Measurements from ENCODE around the gene HYAL1.
"Not testable (repeated sequence)": the region's sequence is repeated elsewhere in the genome, so short reads cannot be mapped to it uniquely, and the experiment has no call there.

The HYAL1 gene

GRCh38 chr3:50294089-50294488 is 9.3 kb downstream of the HYAL1 start:
- DNase-seq (ENCODE audit: low read depth in 2 of 2): no peak

GRCh38 chr3:50293079-50293801 is 10.1 kb downstream of the HYAL1 start:
- DNase-seq (ENCODE audit: low read depth in 2 of 2): no peak

GRCh38 chr3:50292159-50293078 is 11.0 kb downstream of the HYAL1 start, which contains the start of gene IFRD2:
TSS of gene IFRD2 (minus strand) at chr3:50292429. CDS start at chr3:50292274, 155 bp downstream.
- DNase-seq (ENCODE audit: low read depth in 2 of 2): peak; percentile 92

GRCh38 chr3:50290161-50290641 is 13.2 kb downstream of the HYAL1 start:
- no peak for DNase-seq (ENCODE audit: low read depth in 2 of 2)

- DNase-seq (ENCODE audit: low read depth in 2 of 2): no peak
Measured at GRCh38 chr3:50289130-50289529, 14.2 kb downstream of the HYAL1 start.

- no peak for DNase-seq (ENCODE audit: low read depth in 2 of 2)
Measured at GRCh38 chr3:50288387-50289007, 14.9 kb downstream of the HYAL1 start.

- DNase-seq (ENCODE audit: low read depth in 2 of 2): no peak
Measured at GRCh38 chr3:50287262-50287661, 16.1 kb downstream of the HYAL1 start.

- no peak for DNase-seq (ENCODE audit: low read depth in 2 of 2)
Measured at GRCh38 chr3:50286322-50287227, 16.8 kb downstream of the HYAL1 start.

- DNase-seq (ENCODE audit: low read depth in 2 of 2): not testable (repeated sequence)
Measured at GRCh38 chr3:50284121-50284520, 19.3 kb downstream of the HYAL1 start.

GRCh38 chr3:50279255-50280016 is 23.9 kb downstream of the HYAL1 start:
- DNase-seq (ENCODE audit: low read depth in 2 of 2): no peak

GRCh38 chr3:50278880-50279224 is 24.5 kb downstream of the HYAL1 start, which contains the start of gene LSMEM2:
TSS of gene LSMEM2 (plus strand) at chr3:50279087. CDS start at chr3:50279114, 27 bp downstream.
- DNase-seq (ENCODE audit: low read depth in 2 of 2): no peak

- no peak for DNase-seq (ENCODE audit: low read depth in 2 of 2)
Measured at GRCh38 chr3:50278123-50278879, 25.1 kb downstream of the HYAL1 start.

GRCh38 chr3:50276762-50277101 is 26.6 kb downstream of the HYAL1 start:
- DNase-seq (ENCODE audit: low read depth in 2 of 2): no peak

GRCh38 chr3:50275996-50276761 is 27.2 kb downstream of the HYAL1 start:
- no peak for DNase-seq (ENCODE audit: low read depth in 2 of 2)

GRCh38 chr3:50275141-50275995 is 28.0 kb downstream of the HYAL1 start:
- no peak for DNase-seq (ENCODE audit: low read depth in 2 of 2)

GRCh38 chr3:50274371-50275104 is 28.8 kb downstream of the HYAL1 start:
- DNase-seq (ENCODE audit: low read depth in 2 of 2): peak in 1 of 2 donors; percentile 46

GRCh38 chr3:50273689-50274065 is 29.7 kb downstream of the HYAL1 start:
- no peak for DNase-seq (ENCODE audit: low read depth in 2 of 2)

Measured in stimulated activated CD8-positive, alpha-beta memory T cell treated with anti-CD3 and anti-CD28 coated beads, Interleukin-15, amount 100 ng/mL, for 4 hours (primary cell).